ENCODE measurements around the gene CEP162.
A peak's percentile ranks its signal among the peaks of the same experiment; 100 is the strongest.
"Not testable (repeated sequence)": the region's sequence is repeated elsewhere in the genome, so short reads cannot be mapped to it uniquely, and the experiment has no call there.

CEP162 gene

DNA sequence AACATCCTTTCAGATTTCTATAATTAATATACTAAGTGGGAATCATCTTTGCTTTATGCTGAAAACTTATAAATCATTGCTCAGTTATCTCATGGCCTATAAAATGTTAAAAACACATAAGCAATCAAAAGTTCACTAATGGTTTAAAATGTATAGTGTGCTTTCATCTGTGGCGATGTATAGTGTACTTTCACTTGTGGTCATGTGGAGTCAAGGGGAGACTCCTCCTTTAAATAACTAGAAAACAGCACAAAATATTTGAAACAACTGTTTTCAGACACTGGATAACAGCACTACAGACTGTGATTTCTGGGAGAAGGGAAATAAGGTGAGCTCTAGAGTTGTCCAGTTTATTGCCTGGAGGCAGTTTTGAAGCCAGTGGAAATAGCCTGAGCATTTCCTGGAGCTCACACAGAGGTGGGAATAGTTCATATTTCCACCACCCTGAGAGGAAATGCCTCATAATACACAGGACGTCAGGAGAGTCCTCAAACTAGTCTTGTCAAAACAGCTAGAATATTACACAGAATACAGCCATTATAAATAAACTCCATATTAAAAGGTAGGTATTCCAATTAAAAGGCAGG is 89.4 kb downstream of the CEP162 start:
- no peak for DNase-seq

- no peak for DNase-seq
Observed at GRCh38 chr6:84137051-84137375, 90.4 kb downstream of the CEP162 start.

DNA sequence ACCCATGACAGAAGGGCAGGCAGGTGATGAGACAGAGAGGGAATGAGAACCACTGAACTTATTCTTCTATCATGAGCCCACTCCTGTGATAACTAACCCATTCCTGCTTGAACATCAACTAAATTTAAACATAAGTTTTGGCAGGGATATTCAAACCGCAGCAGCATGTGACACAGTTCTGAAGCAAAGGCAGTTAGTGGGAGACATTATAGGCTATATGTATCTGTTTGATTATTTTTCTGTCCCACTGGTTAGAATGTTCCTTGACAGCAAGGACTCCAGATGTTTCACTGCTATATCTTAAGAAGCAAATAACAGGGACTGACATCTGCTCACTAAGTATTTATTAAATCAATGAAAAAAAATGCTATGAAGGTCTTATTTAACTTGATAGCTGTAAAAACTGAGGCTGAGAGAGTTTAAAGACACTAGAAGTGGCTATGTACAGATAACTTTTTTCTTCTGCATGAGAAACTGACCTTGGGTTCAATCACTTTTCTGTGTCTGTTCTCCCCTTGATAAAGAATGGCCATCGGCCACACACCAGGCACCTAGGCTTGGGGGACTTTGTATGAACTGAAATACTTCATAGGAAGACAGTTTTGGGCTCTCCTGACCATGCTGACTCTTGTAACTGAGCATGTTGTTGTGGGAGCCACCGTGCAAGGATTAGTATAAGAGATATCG is 90.9 kb downstream of the CEP162 start:
- no peak for DNase-seq

DNA sequence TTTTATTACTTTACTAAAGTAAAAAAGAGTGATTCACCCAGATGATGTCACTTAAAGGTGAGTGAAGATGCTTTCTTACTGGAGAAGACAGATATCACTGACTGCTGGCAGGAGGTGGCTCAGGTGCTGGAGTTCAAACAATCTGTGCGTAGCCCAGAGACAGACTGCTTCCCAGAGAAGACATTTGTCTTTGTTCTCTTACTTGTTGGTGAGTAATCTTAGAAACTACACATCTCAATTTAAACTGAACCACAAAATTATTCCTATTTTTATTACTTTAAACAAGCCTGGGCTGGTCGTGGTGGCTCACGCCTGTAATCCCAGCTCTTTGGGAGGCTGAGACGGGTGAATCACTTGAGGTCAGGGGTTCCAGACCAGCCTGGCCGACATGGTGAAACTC is 92.2 kb downstream of the CEP162 start:
- no peak for DNase-seq

GRCh38 chr6:84133385-84133784 is 94.1 kb downstream of the CEP162 start:
- DNase-seq: not testable (repeated sequence)

DNA sequence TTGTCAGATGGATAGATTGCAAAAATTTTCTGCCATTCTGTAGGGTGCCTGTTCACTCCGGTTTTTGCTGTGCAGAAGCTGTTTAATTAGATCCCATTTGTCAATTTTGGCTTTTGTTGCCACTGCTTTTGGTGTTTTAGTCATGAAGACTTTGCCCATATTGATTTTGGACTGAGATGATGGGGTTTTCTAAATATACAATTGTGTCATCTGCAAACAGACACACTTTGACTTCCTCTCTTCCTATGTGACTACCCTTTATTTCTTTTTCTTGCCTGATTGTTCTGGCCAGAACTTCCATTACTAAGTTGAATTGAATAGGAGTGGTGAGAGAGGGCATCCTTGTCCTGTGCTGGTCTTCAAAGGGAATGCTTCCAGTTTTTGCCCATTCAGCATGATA is 97.9 kb downstream of the CEP162 start:
- not testable (repeated sequence) for DNase-seq

GRCh38 chr6:84123186-84123585 is 104.3 kb downstream of the CEP162 start:
- no peak for DNase-seq

DNA sequence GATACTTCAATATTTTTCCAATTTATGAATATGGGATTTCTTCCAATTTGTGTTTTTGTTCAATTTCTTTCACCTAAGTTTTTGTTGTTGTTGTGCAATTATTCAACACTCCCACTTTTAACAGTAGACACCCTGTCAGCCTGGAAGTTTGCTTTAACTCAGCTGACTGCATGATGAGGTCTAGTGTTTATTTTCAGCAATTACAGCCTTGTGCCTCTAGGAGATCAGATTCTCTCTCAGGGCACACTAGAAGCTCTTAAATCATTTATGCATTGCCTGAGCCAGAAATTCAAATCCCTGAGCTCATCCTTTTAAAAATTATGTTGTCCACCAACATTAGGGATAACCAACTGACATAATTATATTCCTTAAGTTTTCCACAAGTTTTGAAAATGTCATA is 108.2 kb downstream of the CEP162 start:
- no peak for DNase-seq

DNA sequence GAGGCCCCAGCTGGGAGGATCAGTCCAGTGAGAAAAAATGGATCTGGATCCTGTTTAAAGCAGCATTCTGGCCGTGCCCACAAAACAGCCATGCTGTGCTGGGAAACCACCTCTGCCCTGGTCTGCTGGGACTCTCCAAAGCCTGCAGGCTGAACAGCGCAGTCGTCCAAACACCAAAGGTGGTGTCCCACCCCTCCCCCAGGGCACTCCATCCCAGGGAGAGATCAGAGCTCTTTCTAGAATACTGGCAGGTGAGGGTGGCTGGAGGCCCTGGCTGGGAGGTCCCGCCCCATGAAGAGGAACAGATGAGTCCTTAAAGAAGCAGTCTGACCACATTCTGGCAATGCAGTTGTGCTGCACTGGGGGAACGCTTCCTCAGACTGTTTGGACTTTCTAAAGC is 109.3 kb downstream of the CEP162 start:
- DNase-seq: no peak

DNA sequence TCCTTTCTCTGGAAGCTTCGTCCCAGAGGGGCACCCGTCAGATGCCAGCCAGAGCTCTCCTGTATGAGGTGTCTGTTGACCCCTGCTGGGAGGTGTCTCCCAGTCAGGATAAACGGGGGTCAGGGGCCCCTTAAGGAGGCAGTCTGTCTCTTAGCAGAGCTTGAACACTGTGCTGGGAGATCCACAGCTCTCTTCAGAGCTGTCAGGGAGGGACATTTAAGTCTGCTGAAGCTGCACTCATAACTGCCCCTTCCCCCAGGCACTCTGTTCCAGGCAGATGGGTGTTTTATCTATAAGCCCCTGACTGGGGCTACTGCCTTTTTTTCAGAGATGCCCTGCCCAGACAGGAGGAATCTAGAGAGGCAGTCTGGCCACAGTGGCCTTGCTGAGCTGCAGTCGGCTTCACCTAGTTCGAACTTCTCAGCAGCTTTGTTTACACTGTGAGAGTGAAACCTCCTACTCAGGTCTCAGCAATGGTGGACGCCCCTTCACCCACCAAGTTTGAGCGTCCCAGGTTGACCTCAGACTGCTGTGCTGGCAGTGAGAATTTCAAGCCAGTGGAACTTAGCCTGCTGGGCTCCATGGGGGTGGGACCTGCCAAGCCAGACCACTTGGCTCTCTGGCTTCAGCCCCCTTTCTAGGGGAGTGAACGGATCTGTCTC is 112.4 kb downstream of the CEP162 start:
- DNase-seq: not testable (repeated sequence)

- peak in 1 of 4 experiments; percentile 11 for DNase-seq
Observed at GRCh38 chr6:84111351-84111750, 116.1 kb downstream of the CEP162 start.

DNA sequence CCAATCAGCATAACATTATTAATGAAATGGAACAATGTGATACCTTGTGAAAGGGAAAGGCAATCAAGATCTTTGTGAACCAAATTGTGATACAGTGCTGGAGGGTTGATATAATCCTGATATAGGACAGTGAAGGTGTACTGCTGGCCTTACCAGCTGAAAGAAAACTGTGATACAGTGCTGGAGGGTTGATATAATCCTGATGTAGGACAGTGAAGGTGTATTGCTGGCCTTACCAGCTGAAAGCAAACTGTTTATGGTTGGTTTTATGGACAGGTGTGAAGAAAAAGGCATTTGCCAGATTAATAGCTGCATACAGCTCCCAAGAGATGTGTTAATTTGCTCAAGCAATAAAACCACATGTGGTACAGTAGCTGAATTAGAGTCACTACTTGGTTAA is 119.9 kb downstream of the CEP162 start:
- no peak for DNase-seq

DNA sequence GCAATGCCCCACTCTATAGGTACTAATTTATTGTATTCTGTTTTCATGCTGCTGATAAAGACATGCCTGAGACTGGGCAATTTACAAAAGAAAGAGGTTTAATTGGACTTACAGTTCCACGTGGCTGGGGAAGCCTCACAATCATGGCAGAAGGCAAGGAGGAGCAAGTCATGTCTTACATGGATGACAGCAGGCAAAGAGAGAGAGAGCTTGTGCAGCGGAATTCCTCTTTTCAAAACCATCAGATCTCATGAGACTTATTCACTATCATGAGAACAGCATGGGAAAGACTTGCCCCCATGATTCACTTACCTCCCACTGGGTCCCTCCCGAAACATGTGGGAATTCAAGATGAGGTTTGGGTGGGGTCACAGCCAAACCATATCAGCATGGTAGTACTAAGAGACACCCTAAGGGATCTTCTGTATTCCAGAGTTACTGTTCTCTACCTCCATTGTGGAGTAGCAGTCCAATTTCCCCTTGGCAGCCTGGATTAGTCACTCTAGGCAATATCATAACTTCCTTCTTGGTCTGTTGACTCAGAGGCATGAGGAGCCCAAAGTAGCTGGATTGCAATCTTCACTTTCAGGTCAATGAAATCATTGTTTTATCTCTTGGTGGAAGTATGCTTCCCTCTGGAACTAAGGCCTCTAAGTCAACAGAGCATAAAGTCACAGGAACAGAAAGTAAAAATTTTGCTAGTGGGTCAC is 122.1 kb downstream of the CEP162 start:
- peak; percentile 69 to 86 (median 76) for DNase-seq

GRCh38 chr6:84103029-84103428 is 124.4 kb downstream of the CEP162 start:
- no peak for DNase-seq

DNA sequence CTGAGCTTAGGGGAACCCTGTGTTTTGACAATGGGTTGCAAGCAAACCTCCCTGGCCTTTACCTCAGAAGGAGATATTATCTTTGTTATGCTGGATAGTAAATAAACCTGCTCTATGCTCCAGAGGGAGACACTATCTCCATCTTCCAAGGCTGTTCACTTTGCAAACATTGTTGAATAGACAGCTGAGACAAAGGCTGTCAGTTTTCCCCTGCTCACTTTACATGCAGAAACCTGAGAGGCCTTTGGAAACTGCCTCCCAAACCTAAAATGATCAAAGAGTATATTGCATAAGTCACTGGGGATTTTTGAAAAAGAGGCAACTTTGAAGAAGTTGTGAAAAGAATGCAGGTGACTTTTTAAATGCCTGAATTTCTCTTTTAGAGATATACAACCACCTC is 132.3 kb downstream of the CEP162 start:
- no peak for DNase-seq

DNA sequence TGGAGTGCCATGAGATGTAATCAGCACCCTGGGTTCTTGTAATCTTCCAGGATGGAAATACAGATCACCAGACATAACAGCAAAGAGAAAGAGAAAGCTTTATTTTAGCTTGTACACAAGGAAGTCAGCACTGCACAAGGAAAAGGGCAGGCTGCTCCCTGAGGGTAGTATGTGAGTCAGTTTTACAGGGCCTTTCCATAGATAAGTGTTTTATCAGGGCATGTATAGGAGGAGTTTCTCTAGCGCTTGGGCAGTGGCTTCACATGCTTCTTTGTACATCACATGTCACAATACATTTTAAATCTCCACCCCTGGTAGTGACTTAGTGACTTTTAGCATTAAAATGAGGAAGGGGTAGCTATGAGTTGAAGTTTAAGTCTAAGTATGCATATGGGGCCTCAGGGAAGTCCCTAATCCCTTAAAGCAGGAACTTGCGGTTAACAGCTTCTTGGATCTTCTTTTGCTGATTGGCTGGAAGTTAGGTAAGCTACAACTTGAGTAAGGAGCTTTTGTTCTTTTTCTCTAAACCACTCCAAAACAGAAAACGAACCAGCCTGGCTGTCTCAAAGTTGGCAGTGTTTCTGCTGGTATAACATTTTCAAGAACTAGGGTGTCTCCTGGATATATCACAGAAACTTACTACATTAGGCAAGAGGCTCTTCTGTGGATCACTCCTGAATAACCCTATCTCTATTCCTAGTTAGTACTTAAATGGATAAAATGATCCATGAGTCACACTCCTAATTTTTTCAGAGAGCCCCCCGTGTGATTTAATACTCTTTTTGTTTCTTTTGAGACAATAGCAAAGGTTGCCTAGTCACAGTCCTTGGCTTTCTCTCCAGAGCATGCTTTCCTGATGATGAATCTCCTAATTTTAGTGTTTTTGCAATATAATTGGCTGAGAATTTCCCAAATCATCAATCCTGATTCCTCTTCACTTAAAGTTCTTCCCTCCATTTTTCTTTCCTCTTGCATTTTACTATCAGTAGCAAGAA is 133.7 kb downstream of the CEP162 start:
- peak; percentile 26 to 77 (median 62) for DNase-seq

DNA sequence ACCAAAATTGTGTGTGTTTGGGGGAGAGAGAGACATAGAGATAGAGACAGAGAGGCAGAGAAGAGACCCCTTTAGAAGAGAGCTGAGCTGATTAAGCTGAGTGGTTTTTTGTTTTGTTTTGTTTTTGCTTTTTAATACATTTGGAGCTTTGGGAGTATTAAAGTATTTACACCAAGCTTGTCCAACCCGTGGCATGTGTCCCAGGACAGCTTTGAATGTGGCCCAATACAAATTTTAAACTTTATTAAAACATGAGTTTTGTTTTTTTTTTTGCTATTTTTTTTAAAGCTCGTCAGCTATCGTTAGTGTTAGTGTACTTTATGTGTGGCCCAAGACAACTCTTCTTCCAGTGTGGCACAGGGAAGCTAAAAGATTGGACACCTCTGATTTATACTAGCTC is 137.9 kb downstream of the CEP162 start:
- no peak for DNase-seq

DNA sequence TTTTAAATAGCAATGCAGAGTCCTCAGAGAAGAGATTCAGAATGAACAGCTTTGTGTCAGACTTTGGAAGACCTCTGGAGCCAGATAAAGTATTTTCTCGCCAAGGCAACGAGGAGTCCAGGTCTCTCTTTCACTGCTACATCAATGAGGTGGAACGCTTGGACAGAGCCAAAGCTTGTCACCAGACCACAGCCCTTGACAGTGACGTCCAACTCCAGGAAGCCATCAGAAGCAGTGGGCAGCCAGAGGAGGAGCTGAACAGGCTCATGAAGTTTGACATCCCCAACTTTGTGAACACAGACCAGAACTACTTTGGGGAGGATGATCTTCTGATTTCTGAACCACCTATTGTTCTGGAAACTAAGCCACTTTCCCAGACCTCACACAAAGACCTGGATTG is 138.4 kb downstream of the CEP162 start:
- DNase-seq: no peak

GRCh38 chr6:84086545-84087429 is 140.7 kb downstream of the CEP162 start:
- DNase-seq: no peak

- DNase-seq: no peak
Observed at GRCh38 chr6:84086056-84086455, 141.4 kb downstream of the CEP162 start.

DNA sequence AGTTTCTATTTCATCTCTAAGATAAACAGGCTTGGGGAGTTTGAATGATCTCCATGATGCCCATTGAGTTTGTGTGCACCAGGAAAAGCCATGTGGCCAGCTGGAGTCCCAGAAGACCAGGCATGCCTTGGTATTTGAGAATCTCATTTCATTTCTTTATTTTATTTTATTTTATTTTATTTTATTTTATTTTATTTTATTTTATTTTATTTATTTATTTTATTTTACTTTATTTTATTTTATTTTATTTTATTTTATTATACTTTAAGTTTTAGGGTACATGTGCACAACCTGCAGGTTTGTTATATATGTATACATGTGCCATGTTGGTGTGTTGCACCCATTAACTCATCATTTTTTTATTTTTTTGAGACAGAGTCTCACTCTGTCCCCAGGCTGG is 142.7 kb downstream of the CEP162 start:
- not testable (repeated sequence) for DNase-seq

Data from suppressor macrophage (primary cell).